H1 (cell line): Measurements from ENCODE around the gene KCNMA1. TPM values are rescaled to one million over a fixed set of nuclear protein-coding genes. Genes with fewer than 3 reads are reported as not detected.

Experiments used
- CTBP2 ChIP-seq: IDR thresholded peaks from 2 replicates; pipeline ENCODE4 v1.7.0; 2011; ENCODE audit warnings: borderline replicate concordance, mild to moderate bottlenecking, moderate library complexity, mixed read lengths, low read length; ENCODE audit not compliant: insufficient read depth, insufficient read length
- HDAC2 ChIP-seq, 2 experiments: fragments of 300-600 bp in 1 of 2; sonication (generic) in 1 of 2; IDR thresholded peaks; 2 replicates each; pipeline ENCODE4 v1.6.1; 2011 to 2012; ENCODE audit warnings: low read depth in 2 of 2, low read length in 2 of 2, mild to moderate bottlenecking in 2 of 2, moderate library complexity in 2 of 2, borderline replicate concordance in 1 of 2, inconsistent platforms in 1 of 2
- KDM5A ChIP-seq: fragments of 200-600 bp; IDR thresholded peaks from 2 replicates; pipeline ENCODE4 v1.7.1; 2012; ENCODE audit warnings: mild to moderate bottlenecking, low read length, inconsistent platforms, mixed read lengths
- POLR2A ChIP-seq, 2 experiments: IDR thresholded peaks; 1 replicate in 1 of 2; 2 replicates in 1 of 2; pipeline ENCODE4 v1.6.1; 2011; ENCODE audit warnings: low read depth in 2 of 2, low read length in 2 of 2, mild to moderate bottlenecking in 2 of 2; ENCODE audit errors: control extremely low read depth in 1 of 2
- POU5F1 ChIP-seq: IDR thresholded peaks from 2 replicates; pipeline ENCODE4 v1.6.1; 2011; ENCODE audit warnings: low read depth, mild to moderate bottlenecking, low read length, moderate library complexity
- SP2 ChIP-seq: IDR thresholded peaks from 2 replicates; pipeline ENCODE4 v1.6.1; 2012; ENCODE audit warnings: mild to moderate bottlenecking, low read length, inconsistent platforms
- TAF7 ChIP-seq: optimal IDR thresholded peaks from 2 replicates; pipeline ENCODE3; 2011; ENCODE audit warnings: low read depth, mild to moderate bottlenecking, inconsistent platforms, low read length, moderate library complexity, borderline replicate concordance
- polyA plus RNA-seq, 7 experiments: library from polyadenylated mRNA; depleted of rRNA in 3 of 7; stranded (reverse) in 5 of 7; unstranded in 2 of 7; fragments of >200 nt in 5 of 7; fragments of 200-250 nt in 2 of 7; gene quantifications; 1 replicate in 5 of 7; 2 replicates in 1 of 7; 4 replicates in 1 of 7; pipeline versions ENCODE4 v1.2.1 to v1.2.3, GENCODE V29; 2011 to 2013; ENCODE audit warnings: missing spikeins in 2 of 7, mixed read lengths in 2 of 7
- total RNA-seq: library from RNA; stranded (reverse); fragmentation: NEBNext Ultra II Directional; extraction: Animal tissue kit (Norgen Biotek cat#: 25700); gene quantifications from 2 replicates; pipeline ENCODE4 v1.2.1, GENCODE V29; 2021

Gene KCNMA1
- total and polyA plus RNA-seq, 2 of the 8 experiments (the other 6 are each of a cell fraction or from before 2014, with no cell fraction given) = 10.2 to 11.1 TPM

DNA sequence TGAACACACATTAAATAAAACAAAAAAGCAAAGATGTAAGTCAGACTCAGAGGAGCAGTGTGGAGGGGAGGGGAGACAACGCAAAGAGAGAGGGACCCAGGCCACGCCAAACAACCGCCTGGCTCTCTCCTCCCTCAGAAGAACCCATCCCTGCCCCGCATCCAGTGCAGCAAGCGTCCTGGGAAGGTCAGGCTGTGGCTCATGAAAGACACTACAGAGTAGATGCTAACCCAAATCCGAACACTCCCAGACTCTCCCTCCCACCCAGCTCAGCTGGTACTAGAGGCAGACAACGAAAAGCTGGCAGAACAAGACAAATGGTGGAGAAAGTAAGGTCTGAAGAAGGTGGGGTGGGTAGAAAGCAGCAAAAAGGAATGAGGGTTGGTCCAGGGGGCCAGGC, 39.0 kb downstream of the KCNMA1 start (continued):
- TF ChIP-seq CTBP2 (no peak), TAF7 (no peak), KDM5A (no peak), SP2 (no peak), HDAC2 (IDR thresholded peaks at IDR 0.05; ENCODE audit: borderline replicate concordance in 1 of 2, low read depth in 2 of 2, low read length in 2 of 2) (no peak), POU5F1 (no peak), POLR2A (IDR thresholded peaks at IDR 0.05; ENCODE audit: control extremely low read depth in 1 of 2, low read depth in 2 of 2, low read length in 2 of 2) (no peak)
